Measurements from ENCODE around the gene CFAP77. TPM values are rescaled to one million over a fixed set of nuclear protein-coding genes. Genes with fewer than 3 reads are reported as not detected.

CFAP77 gene
- total and polyA plus RNA-seq, 2 of the 8 experiments (the other 6 are each of a cell fraction or from before 2014, with no cell fraction given), result 0.63 to 0.97 TPM

GRCh38 chr9:132543960-132544359 is 133.9 kb downstream of the CFAP77 start:
- 90% methylated on average over 21 of the region's 21 CpGs; no CpG with 5 or more reads in 1 of the 2 experiments for WGBS, 2 experiments (ENCODE audit: extremely low coverage in 1 of 2, insufficient coverage in 1 of 2, insufficient read length in 1 of 2, insufficient replicate concordance in 2 of 2, low coverage in 1 of 2, low lambda C conversion rate in 2 of 2, missing lambda C conversion rate in 1 of 2)
- H3K4me2 ChIP-seq (ENCODE audit: insufficient read depth in 1 of 2, low read depth in 2 of 2, low read length in 2 of 2), result no peak overlapping the region
- H3K9ac ChIP-seq (replicated peaks in 1 of 4; ENCODE audit: extremely low read depth in 1 of 4, low read depth in 3 of 4, low read length in 3 of 4), result no peak overlapping the region
- no peak overlapping the region for H3K18ac ChIP-seq (ENCODE audit: extremely low read depth, low read length)
- FAIRE-seq (no peak), DNase-seq (ENCODE audit: low read depth in 1 of 2, low spot score in 2 of 2) (no peak)
- H3K27me3 ChIP-seq (replicated peaks in 1 of 4; ENCODE audit: control insufficient read depth in 3 of 4, extremely low read depth in 1 of 4, insufficient read depth in 3 of 4, low read length in 3 of 4), result no peaks in the 10 kb centered on the region; a peak in 1 of 7 replicates
- H3K14ac ChIP-seq (ENCODE audit: insufficient read length), result no peak overlapping the region
- no peaks in the 10 kb centered on the region for H3K36me3 ChIP-seq (ENCODE audit: control insufficient read depth in 2 of 4, insufficient read depth in 4 of 4, low read length in 3 of 4)
- H2BK120ac ChIP-seq (replicated peaks; ENCODE audit: low read depth, low read length), result no peak overlapping the region
- no peak overlapping the region for H3K23ac ChIP-seq (ENCODE audit: insufficient read length)
- no peak overlapping the region for H2BK5ac ChIP-seq (ENCODE audit: low read depth, low read length)
- H4K8ac ChIP-seq (ENCODE audit: extremely low read depth, insufficient read depth, low read length), result no peak overlapping the region
- ChIA-PET POLR2A (ENCODE audit: partially characterized antibody) (no interaction called here), CTCF (ENCODE audit: partially characterized antibody) (interaction anchor here (0.9 to 1.9 kb wide), 6 partner anchors 9 to 256 kb away, joined by 3 to 6 read pairs (median 3); no protein-coding TSS in a partner anchor)
- peaks cover 4% of the 10 kb centered on the region; the same call in 1 of the 2 replicates for H3K23me2 ChIP-seq (ENCODE audit: low read depth, low read length)
- H3K4ac ChIP-seq (replicated peaks; ENCODE audit: insufficient read length, low read depth, low read length), result no peak overlapping the region
- H3K56ac ChIP-seq (replicated peaks; ENCODE audit: insufficient read length, low read depth, low read length), result no peak overlapping the region
- H2AFZ ChIP-seq (ENCODE audit: low read length), result 0 out of 2 replicates have a peak overlapping the region, but pooled peaks have one; percentile 12
- H4K5ac ChIP-seq (ENCODE audit: insufficient read length, low read depth, low read length), result no peak overlapping the region
- no peak overlapping the region for H2BK15ac ChIP-seq (ENCODE audit: low read length)
- no peak overlapping the region for H2BK12ac ChIP-seq (ENCODE audit: low read depth, low read length)
- H4K20me1 ChIP-seq (replicated peaks in 1 of 2; ENCODE audit: control insufficient read depth in 1 of 2, insufficient read depth in 2 of 2, low read length in 2 of 2), result no peaks in the 10 kb centered on the region
- no peaks in the 10 kb centered on the region for H3K79me2 ChIP-seq (ENCODE audit: control insufficient read depth in 1 of 2, insufficient read depth in 2 of 2, low read length in 2 of 2)
- no peak overlapping the region for H4K91ac ChIP-seq (replicated peaks; ENCODE audit: insufficient read length, low read length)
- no peaks in the 10 kb centered on the region for H3K9me3 ChIP-seq (ENCODE audit: insufficient read depth in 2 of 2, low read depth in 1 of 2, low read length in 1 of 2)
- no peak overlapping the region for H2BK20ac ChIP-seq (ENCODE audit: low read length)
- no peak overlapping the region for H3K27ac ChIP-seq (ENCODE audit: low read depth, low read length)
- no peak overlapping the region for H2AK5ac ChIP-seq (ENCODE audit: low read depth, low read length)
- no peaks in the 10 kb centered on the region for H3K79me1 ChIP-seq (ENCODE audit: low read depth, low read length)
- no peak overlapping the region for H3K4me3 ChIP-seq (ENCODE audit: extremely low read depth in 1 of 4, insufficient read depth in 2 of 4, low read depth in 3 of 4, low read length in 4 of 4)
- H3K4me1 ChIP-seq (replicated peaks in 1 of 4; ENCODE audit: control insufficient read depth in 3 of 4, insufficient read depth in 4 of 4, low read length in 3 of 4), result peaks cover 0 to 7% (median 5%) of the 10 kb centered on the region in 4 experiments; a peak in 5 of 7 replicates
- TF ChIP-seq RNF2 (IDR thresholded peaks at IDR 0.05; ENCODE audit: borderline replicate concordance, low read depth, low read length, missing control alignments, poor library complexity, severe bottlenecking) (no peak), KDM1A (IDR thresholded peaks at IDR 0.05; ENCODE audit: borderline replicate concordance, low read length) (no peak), KDM4A (IDR thresholded peaks at IDR 0.05; ENCODE audit: low read depth, low read length, severe bottlenecking) (no peak), HDAC6 (IDR thresholded peaks at IDR 0.05; ENCODE audit: low read depth, low read length) (no peak), CBX5 (IDR thresholded peaks at IDR 0.05; ENCODE audit: low read depth, low read length) (no peak), CBX8 (IDR thresholded peaks at IDR 0.05; ENCODE audit: borderline replicate concordance, low read depth, low read length) (no peak), SIX5 (IDR thresholded peaks at IDR 0.05; ENCODE audit: low read depth, low read length) (no peak), GTF2F1 (IDR thresholded peaks at IDR 0.05; ENCODE audit: borderline replicate concordance, low read depth, low read length) (no peak), KDM5A (IDR thresholded peaks at IDR 0.05; ENCODE audit: low read length) (no peak), USF2 (IDR thresholded peaks at IDR 0.05; ENCODE audit: low read length) (no peak), NRF1 (IDR thresholded peaks at IDR 0.05; ENCODE audit: low read depth, low read length) (no peak), SP2 (IDR thresholded peaks at IDR 0.05; ENCODE audit: low read length) (no peak), TAF7 (optimal IDR thresholded peaks at IDR 0.05; ENCODE audit: borderline replicate concordance, low read depth, low read length) (no peak)

Measured in H1 (cell line).